ENCODE data around the gene ARX. TPM values are rescaled to one million over a fixed set of nuclear protein-coding genes. Genes with fewer than 3 reads are reported as not detected.

ARX gene
- total and polyA plus RNA-seq, 10 donors = 0.26 to 0.32 TPM; not detected in 8

GRCh38 chrX:25020905-25021449 lies 5.2 kb upstream of the ARX start:
- H3K4me3 ChIP-seq = peak overlapping the region in 3 of 8 donors; percentile 6 to 55 (median 9)
- intact Hi-C loops (cut with DNase I; ENCODE audit: low total_unique reads) = no loop called here
- peaks cover 0 to 2% (median 0%) of the 10 kb centered on the region in 8 donors for H3K9me3 ChIP-seq
- WGBS, 5 donors = 2 to 27% (median 4%) methylated on average over 21 to 35 of the region's 35 CpGs
- TF ChIP-seq, protein P1, sequence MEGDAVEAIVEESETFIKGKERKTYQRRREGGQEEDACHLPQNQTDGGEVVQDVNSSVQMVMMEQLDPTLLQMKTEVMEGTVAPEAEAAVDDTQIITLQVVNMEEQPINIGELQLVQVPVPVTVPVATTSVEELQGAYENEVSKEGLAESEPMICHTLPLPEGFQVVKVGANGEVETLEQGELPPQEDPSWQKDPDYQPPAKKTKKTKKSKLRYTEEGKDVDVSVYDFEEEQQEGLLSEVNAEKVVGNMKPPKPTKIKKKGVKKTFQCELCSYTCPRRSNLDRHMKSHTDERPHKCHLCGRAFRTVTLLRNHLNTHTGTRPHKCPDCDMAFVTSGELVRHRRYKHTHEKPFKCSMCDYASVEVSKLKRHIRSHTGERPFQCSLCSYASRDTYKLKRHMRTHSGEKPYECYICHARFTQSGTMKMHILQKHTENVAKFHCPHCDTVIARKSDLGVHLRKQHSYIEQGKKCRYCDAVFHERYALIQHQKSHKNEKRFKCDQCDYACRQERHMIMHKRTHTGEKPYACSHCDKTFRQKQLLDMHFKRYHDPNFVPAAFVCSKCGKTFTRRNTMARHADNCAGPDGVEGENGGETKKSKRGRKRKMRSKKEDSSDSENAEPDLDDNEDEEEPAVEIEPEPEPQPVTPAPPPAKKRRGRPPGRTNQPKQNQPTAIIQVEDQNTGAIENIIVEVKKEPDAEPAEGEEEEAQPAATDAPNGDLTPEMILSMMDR (IDR thresholded peaks at IDR 0.05 in 8 of 11, conservative IDR thresholded peaks at IDR 0.05 in 3 of 11) = peak in 8 of 11 experiments; percentile 8 to 62 (median 55)
- no peak for TF ChIP-seq POLR2A (IDR thresholded peaks at IDR 0.05)
- no peak for DNase-seq
- peaks cover 0 to 39% (median 12%) of the 10 kb centered on the region in 6 donors for H3K4me1 ChIP-seq
- H3K27me3 ChIP-seq (replicated peaks in 1 of 7) = peaks cover 10 to 97% (median 78%) of the 10 kb centered on the region in 7 donors
- H3K27ac ChIP-seq = no peak overlapping the region
- no peaks in the 10 kb centered on the region for H3K36me3 ChIP-seq

DNA sequence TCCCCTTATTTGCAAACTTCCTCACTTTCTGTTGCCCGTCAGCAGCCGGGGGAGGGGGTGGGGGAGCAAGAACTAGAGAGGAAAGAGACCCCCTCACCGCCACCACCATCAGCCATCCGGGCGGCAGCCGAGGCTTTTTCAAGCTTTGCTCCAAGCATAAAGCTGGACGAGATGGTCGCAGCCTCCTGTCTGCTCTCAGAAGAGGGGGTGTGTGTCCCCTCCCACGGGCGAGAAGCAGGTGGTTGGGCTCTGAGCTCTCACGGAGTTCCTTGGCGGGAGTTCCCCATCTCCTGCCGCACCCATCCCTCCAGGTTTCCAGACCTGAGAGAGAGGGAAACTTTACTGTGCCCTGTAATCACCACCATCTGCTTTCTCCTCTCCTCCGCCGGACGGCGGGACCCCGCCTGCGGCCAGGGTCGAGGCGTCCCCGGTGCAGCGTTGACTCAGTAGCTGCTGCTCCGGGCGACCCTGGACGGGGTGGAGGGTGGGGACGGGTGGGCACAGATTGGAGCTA lies 4.7 kb upstream of the ARX start:
- Histone ChIP-seq H3K4me3 (peak overlapping the region in 3 of 8 donors; percentile 6 to 55 (median 9)), H3K36me3 (no peaks in the 10 kb centered on the region), H3K27ac (no peak overlapping the region), H3K9me3 (peaks cover 0 to 6% (median 0%) of the 10 kb centered on the region in 8 donors), H3K4me1 (peaks cover 0 to 44% (median 14%) of the 10 kb centered on the region in 6 donors), H3K27me3 (replicated peaks in 1 of 7) (peaks cover 12 to 98% (median 81%) of the 10 kb centered on the region in 7 donors)
- 0 to 35% (median 1%) methylated on average over 5 to 27 of the region's 27 CpGs for WGBS, 5 donors
- DNase-seq = no peak
- intact Hi-C loops (cut with DNase I; ENCODE audit: low total_unique reads) = no loop called here
- no peak for TF ChIP-seq POLR2A (IDR thresholded peaks at IDR 0.05)
- TF ChIP-seq, protein P1 (IDR thresholded peaks at IDR 0.05 in 8 of 11, conservative IDR thresholded peaks at IDR 0.05 in 3 of 11) = no peak
- no peak for TF ChIP-seq POLR2AphosphoS5 (IDR thresholded peaks at IDR 0.05)

GRCh38 chrX:25019707-25020390 lies 4.1 kb upstream of the ARX start:
- Histone ChIP-seq H3K4me1 (peaks cover 0 to 48% (median 18%) of the 10 kb centered on the region in 6 donors), H3K27me3 (replicated peaks in 1 of 7) (peaks cover 14 to 98% (median 85%) of the 10 kb centered on the region in 7 donors), H3K9me3 (peaks cover 0 to 6% (median 0%) of the 10 kb centered on the region in 8 donors), H3K36me3 (no peaks in the 10 kb centered on the region), H3K27ac (no peak overlapping the region), H3K4me3 (peak overlapping the region in 1 of 8 donors; percentile 55)
- no peak for DNase-seq
- intact Hi-C loops (cut with DNase I; ENCODE audit: low total_unique reads) = no loop called here
- WGBS, 5 donors = 4 to 32% (median 7%) methylated on average over 21 to 22 of the region's 22 CpGs
- TF ChIP-seq, protein P1 (IDR thresholded peaks at IDR 0.05 in 8 of 11, conservative IDR thresholded peaks at IDR 0.05 in 3 of 11) = no peak
- TF ChIP-seq POLR2A (IDR thresholded peaks at IDR 0.05) (no peak), POLR2AphosphoS5 (IDR thresholded peaks at IDR 0.05) (no peak)

DNA sequence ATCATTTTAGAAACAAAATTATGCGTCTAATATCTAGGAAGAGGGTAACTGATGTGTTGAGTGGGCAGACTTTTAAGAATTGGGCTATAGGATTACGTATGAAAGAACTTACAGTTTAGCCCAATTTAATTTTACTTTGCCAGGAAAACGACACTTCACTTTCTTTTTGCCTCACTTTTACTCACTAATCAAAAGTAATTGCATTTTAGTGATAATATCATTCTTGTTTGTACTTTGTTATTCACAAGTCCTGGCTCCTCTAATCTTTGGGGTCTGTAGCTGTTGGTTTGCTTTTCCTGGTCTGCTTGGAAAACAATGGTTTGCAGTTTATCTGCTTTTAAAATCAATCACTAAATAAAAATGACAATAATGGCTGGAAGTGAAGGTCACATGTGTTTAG lies 2.9 kb upstream of the ARX start:
- Histone ChIP-seq H3K27ac (no peak overlapping the region), H3K36me3 (no peaks in the 10 kb centered on the region), H3K27me3 (replicated peaks in 1 of 7) (peaks cover 14 to 100% (median 94%) of the 10 kb centered on the region in 7 donors), H3K9me3 (peaks cover 0 to 6% (median 0%) of the 10 kb centered on the region in 8 donors), H3K4me3 (no peak overlapping the region), H3K4me1 (peaks cover 0 to 51% (median 20%) of the 10 kb centered on the region in 6 donors)
- DNase-seq = no peak
- intact Hi-C loops (cut with DNase I; ENCODE audit: low total_unique reads) = no loop called here
- WGBS, 5 donors = 19 to 33% (median 26%) methylated on average over 3 of the region's 3 CpGs
- TF ChIP-seq POLR2AphosphoS5 (IDR thresholded peaks at IDR 0.05) (no peak), POLR2A (IDR thresholded peaks at IDR 0.05) (no peak)
- TF ChIP-seq, protein P1 (IDR thresholded peaks at IDR 0.05 in 8 of 11, conservative IDR thresholded peaks at IDR 0.05 in 3 of 11) = no peak

Measured in spleen (tissue), 11 donors.